Measurements from ENCODE around the gene PHKA2. TPM values are rescaled to one million over a fixed set of nuclear protein-coding genes. Genes with fewer than 3 reads are reported as not detected.

PHKA2 gene
- total and polyA plus RNA-seq, 10 of the 15 experiments (the other 5 are each of a cell fraction or from before 2014, with no cell fraction given) = 1.4 to 25.6 (median 15.4) TPM

DNA sequence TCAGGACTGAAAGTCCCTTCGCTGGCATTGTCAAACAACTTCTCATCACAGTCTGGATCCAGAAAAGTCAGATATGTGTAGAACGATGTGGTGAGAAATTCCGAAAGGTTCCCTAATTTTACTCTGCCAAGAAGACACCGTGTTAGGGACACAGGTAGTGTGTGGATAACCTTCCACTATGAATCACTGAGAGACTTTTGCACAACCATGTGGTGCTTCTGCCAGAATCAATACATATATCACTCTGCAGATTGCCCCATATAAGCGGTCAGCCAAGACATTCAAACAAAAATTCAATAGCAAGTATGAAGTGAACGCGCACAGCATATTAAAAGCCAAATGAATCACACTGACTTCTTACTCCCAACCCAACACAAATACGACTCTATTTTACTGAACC, 63.8 kb downstream of the PHKA2 start (continued):
- TF ChIP-seq, protein P1, sequence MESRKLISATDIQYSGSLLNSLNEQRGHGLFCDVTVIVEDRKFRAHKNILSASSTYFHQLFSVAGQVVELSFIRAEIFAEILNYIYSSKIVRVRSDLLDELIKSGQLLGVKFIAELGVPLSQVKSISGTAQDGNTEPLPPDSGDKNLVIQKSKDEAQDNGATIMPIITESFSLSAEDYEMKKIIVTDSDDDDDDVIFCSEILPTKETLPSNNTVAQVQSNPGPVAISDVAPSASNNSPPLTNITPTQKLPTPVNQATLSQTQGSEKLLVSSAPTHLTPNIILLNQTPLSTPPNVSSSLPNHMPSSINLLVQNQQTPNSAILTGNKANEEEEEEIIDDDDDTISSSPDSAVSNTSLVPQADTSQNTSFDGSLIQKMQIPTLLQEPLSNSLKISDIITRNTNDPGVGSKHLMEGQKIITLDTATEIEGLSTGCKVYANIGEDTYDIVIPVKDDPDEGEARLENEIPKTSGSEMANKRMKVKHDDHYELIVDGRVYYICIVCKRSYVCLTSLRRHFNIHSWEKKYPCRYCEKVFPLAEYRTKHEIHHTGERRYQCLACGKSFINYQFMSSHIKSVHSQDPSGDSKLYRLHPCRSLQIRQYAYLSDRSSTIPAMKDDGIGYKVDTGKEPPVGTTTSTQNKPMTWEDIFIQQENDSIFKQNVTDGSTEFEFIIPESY (IDR thresholded peaks at IDR 0.05) = no peak
- TF ChIP-seq MTA2 (IDR thresholded peaks at IDR 0.05; ENCODE audit: low read depth) (no peak), NR2F1 (conservative IDR thresholded peaks at IDR 0.05) (no peak)
- TF ChIP-seq, protein P2, sequence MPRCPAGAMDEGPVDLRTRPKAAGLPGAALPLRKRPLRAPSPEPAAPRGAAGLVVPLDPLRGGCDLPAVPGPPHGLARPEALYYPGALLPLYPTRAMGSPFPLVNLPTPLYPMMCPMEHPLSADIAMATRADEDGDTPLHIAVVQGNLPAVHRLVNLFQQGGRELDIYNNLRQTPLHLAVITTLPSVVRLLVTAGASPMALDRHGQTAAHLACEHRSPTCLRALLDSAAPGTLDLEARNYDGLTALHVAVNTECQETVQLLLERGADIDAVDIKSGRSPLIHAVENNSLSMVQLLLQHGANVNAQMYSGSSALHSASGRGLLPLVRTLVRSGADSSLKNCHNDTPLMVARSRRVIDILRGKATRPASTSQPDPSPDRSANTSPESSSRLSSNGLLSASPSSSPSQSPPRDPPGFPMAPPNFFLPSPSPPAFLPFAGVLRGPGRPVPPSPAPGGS (IDR thresholded peaks at IDR 0.05; ENCODE audit: borderline replicate concordance, insufficient read depth, low read depth, low read length, poor library complexity, severe bottlenecking) = no peak

DNA sequence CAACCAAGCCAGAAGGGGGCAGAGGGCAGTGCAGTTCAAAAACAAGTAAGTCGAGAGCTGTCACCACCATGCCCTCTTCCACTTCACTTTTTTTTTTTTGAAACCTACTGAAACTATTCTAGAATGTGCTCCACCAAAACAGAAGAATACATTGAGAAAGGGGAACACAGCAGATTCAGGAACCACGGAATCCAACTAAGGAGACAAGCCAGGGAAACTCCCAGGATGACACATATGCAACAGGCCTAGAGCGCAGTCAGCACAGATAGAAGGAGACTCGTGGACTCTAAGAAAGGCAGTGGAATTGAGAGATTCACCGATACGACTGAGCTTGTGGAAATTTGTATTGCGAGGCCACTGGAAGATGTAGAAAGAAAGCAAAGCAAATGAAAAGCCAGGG, 66.1 kb downstream of the PHKA2 start:
- H3K9me3 ChIP-seq (replicated peaks; ENCODE audit: control insufficient read depth, insufficient read depth, low read length) = no peaks in the 10 kb centered on the region; the same call in 2 of the 3 replicates
- DNase-seq (ENCODE audit: low read depth, low spot score) = no peak
- H3K4me3 ChIP-seq = no peak overlapping the region
- no peaks in the 10 kb centered on the region for H3K4me1 ChIP-seq (ENCODE audit: control insufficient read depth, insufficient read depth, low read length)
- H3K4me2 ChIP-seq (ENCODE audit: control insufficient read depth, insufficient read depth) = no peak overlapping the region
- CTCF ChIA-PET = no interaction called here
- H3K27me3 ChIP-seq (replicated peaks in 1 of 2; ENCODE audit: control insufficient read depth in 2 of 2, insufficient read depth in 2 of 2, low read length in 1 of 2) = no peaks in the 10 kb centered on the region
- H3K27ac ChIP-seq (ENCODE audit: control insufficient read depth, insufficient read depth) = no peak overlapping the region
- no peaks in the 10 kb centered on the region; a peak in 2 of 4 replicates for H3K36me3 ChIP-seq (ENCODE audit: control insufficient read depth in 2 of 2, insufficient read depth in 2 of 2, low read length in 1 of 2)
- BruUV-seq (replicated peaks) = no TSS peak
- H3K9ac ChIP-seq (ENCODE audit: control insufficient read depth, insufficient read depth, low read length) = no peak overlapping the region
- no peaks in the 10 kb centered on the region for H3K79me2 ChIP-seq (ENCODE audit: control insufficient read depth, insufficient read depth, low read length)
- RAD21 ChIA-PET (ENCODE audit: unreplicated experiment) = no interaction called here
- H2AFZ ChIP-seq (ENCODE audit: control insufficient read depth, low read depth, low read length) = no peak overlapping the region
- ATAC-seq = no peak
- SMC1A ChIA-PET (ENCODE audit: uncharacterized antibody, unreplicated experiment) = no interaction called here
- in situ Hi-C loops (cut with MboI) = no loop called here
- no peak for FAIRE-seq
- intact Hi-C loops (cut with micrococcal nuclease; ENCODE audit: unreplicated experiment) = no loop called here
- POLR2A ChIA-PET = no interaction called here
- WGBS (ENCODE audit: insufficient coverage, insufficient replicate concordance, low lambda C conversion rate, missing lambda C conversion rate) = 76% methylated on average over 7 of the region's 7 CpGs
- H4K20me1 ChIP-seq (ENCODE audit: control insufficient read depth, insufficient read depth) = no peaks in the 10 kb centered on the region
- TF ChIP-seq GATAD2B (conservative IDR thresholded peaks at IDR 0.05; ENCODE audit: low read depth) (no peak), ZNF24 (IDR thresholded peaks at IDR 0.05) (no peak), POLR2AphosphoS5 (IDR thresholded peaks at IDR 0.05; ENCODE audit: low read length) (no peak), MEF2A (IDR thresholded peaks at IDR 0.05; ENCODE audit: insufficient read depth, low read depth, low read length) (no peak), KLF5 (IDR thresholded peaks at IDR 0.05; ENCODE audit: partially characterized antibody) (no peak), CBX3 (IDR thresholded peaks at IDR 0.05; ENCODE audit: borderline replicate concordance, low read depth) (no peak), DPF2 (IDR thresholded peaks at IDR 0.05) (no peak), RAD21 (IDR thresholded peaks at IDR 0.05; ENCODE audit: insufficient read depth, low read depth, low read length) (no peak), EP300 (IDR thresholded peaks at IDR 0.05; ENCODE audit: borderline replicate concordance in 1 of 2, control insufficient read depth in 1 of 2, low read depth in 2 of 2, low read length in 2 of 2) (no peak)
- TF ChIP-seq, protein P3, sequence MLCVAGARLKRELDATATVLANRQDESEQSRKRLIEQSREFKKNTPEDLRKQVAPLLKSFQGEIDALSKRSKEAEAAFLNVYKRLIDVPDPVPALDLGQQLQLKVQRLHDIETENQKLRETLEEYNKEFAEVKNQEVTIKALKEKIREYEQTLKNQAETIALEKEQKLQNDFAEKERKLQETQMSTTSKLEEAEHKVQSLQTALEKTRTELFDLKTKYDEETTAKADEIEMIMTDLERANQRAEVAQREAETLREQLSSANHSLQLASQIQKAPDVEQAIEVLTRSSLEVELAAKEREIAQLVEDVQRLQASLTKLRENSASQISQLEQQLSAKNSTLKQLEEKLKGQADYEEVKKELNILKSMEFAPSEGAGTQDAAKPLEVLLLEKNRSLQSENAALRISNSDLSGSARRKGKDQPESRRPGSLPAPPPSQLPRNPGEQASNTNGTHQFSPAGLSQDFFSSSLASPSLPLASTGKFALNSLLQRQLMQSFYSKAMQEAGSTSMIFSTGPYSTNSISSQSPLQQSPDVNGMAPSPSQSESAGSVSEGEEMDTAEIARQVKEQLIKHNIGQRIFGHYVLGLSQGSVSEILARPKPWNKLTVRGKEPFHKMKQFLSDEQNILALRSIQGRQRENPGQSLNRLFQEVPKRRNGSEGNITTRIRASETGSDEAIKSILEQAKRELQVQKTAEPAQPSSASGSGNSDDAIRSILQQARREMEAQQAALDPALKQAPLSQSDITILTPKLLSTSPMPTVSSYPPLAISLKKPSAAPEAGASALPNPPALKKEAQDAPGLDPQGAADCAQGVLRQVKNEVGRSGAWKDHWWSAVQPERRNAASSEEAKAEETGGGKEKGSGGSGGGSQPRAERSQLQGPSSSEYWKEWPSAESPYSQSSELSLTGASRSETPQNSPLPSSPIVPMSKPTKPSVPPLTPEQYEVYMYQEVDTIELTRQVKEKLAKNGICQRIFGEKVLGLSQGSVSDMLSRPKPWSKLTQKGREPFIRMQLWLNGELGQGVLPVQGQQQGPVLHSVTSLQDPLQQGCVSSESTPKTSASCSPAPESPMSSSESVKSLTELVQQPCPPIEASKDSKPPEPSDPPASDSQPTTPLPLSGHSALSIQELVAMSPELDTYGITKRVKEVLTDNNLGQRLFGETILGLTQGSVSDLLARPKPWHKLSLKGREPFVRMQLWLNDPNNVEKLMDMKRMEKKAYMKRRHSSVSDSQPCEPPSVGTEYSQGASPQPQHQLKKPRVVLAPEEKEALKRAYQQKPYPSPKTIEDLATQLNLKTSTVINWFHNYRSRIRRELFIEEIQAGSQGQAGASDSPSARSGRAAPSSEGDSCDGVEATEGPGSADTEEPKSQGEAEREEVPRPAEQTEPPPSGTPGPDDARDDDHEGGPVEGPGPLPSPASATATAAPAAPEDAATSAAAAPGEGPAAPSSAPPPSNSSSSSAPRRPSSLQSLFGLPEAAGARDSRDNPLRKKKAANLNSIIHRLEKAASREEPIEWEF (IDR thresholded peaks at IDR 0.05; ENCODE audit: insufficient replicate concordance, low read depth, low read length) = no peak

Measured in GM12878 (cell line).